GM12878 (cell line): ENCODE results near the gene TAF6L. TPM values are rescaled to one million over a fixed set of nuclear protein-coding genes. Genes with fewer than 3 reads are reported as not detected.

Experiments
- ATAC-seq: fragments of 200-7000 bp; cut with Tn5 transposase; 3 replicates; pipeline ENCODE4 v1.9.1; 2020; ENCODE audit warnings: mild to moderate bottlenecking, moderate library complexity
- BruUV-seq: library from RNA; stranded (reverse); fragments of 400-500 nt; replicated peaks from 2 replicates; lab custom pipeline; 2021; lab: Mats Ljungman, UMichigan
- CTCF ChIA-PET: fragments of 300-600 bp; sonication (Branson Sonifier 250); formaldehyde crosslinking; extraction: SDS; loops from one replicate; lab custom pipeline; 2021; ENCODE audit warnings: inconsistent platforms; lab: Yijun Ruan, JAX
- POLR2A ChIA-PET: fragments of 350-600 bp; formaldehyde crosslinking; extraction: SDS; loops from one replicate; lab custom pipeline; 2021; ENCODE audit warnings: inconsistent platforms; lab: Charles Lee
- RAD21 ChIA-PET: fragments of 300-600 bp; sonication (Branson Sonifier 250); formaldehyde crosslinking; loops from one replicate; lab custom pipeline; 2023; ENCODE audit warnings: antibody characterized with exemption; ENCODE audit not compliant: unreplicated experiment; lab: Charles Lee
- SMC1A ChIA-PET: fragments of 300-600 bp; sonication (Branson Sonifier 250); formaldehyde crosslinking; loops from one replicate; lab custom pipeline; 2023; ENCODE audit not compliant: unreplicated experiment, uncharacterized antibody; lab: Charles Lee
- DNase-seq: peaks from one replicate; pipeline ENCODE4 v3.0.0-alpha.2; 2011; ENCODE audit warnings: low read depth, low spot score
- FAIRE-seq: peaks from 3 replicates; lab custom pipeline; 2011; peaks lifted over from hg19 to GRCh38; lab: Jason Lieb, UNC
- H2AFZ ChIP-seq: 2 replicates; pipeline ENCODE4 v1.6.0; 2011; ENCODE audit warnings: low read depth, low read length, control low read depth; ENCODE audit not compliant: control insufficient read depth
- H3K27ac ChIP-seq: 2 replicates; pipeline ENCODE4 v1.5.1; 2011; ENCODE audit warnings: control low read depth; ENCODE audit not compliant: control insufficient read depth, insufficient read depth
- H3K27me3 ChIP-seq, 2 experiments: replicated peaks in 1 of 2; 2 replicates each; pipeline versions ENCODE4 v1.6.0 to v1.6.1; 2011; ENCODE audit warnings: low read length in 1 of 2; ENCODE audit not compliant: control insufficient read depth in 2 of 2, insufficient read depth in 2 of 2
- H3K36me3 ChIP-seq, 2 experiments: 2 replicates each; pipeline ENCODE4 v1.5.1; 2011; ENCODE audit warnings: low read length in 1 of 2; ENCODE audit not compliant: control insufficient read depth in 2 of 2, insufficient read depth in 2 of 2
- H3K4me1 ChIP-seq: 2 replicates; pipeline ENCODE4 v1.6.1; 2011; ENCODE audit warnings: mild to moderate bottlenecking, low read length, moderate library complexity, mixed read lengths; ENCODE audit not compliant: control insufficient read depth, insufficient read depth
- H3K4me2 ChIP-seq: 2 replicates; pipeline ENCODE4 v1.6.0; 2011; ENCODE audit warnings: control low read depth; ENCODE audit not compliant: control insufficient read depth, insufficient read depth
- H3K4me3 ChIP-seq: fragments of 200-600 bp; sonication (generic); 2 replicates; pipeline ENCODE4 v1.5.1; 2016
- H3K79me2 ChIP-seq: 2 replicates; pipeline ENCODE4 v1.6.0; 2011; ENCODE audit warnings: low read length; ENCODE audit not compliant: control insufficient read depth, insufficient read depth
- H3K9ac ChIP-seq: 2 replicates; pipeline ENCODE4 v1.8.0; 2011; ENCODE audit warnings: low read length, control low read depth, mixed read lengths; ENCODE audit not compliant: control insufficient read depth, insufficient read depth
- H3K9me3 ChIP-seq: replicated peaks from 3 replicates; pipeline ENCODE4 v1.5.1; 2011; ENCODE audit warnings: mild to moderate bottlenecking, low read length; ENCODE audit not compliant: control insufficient read depth, insufficient read depth
- H4K20me1 ChIP-seq: 2 replicates; pipeline ENCODE4 v1.6.0; 2011; ENCODE audit not compliant: control insufficient read depth, insufficient read depth
- CUX1 ChIP-seq: IDR thresholded peaks from 2 replicates; pipeline ENCODE4 v1.6.1; 2012; ENCODE audit warnings: improper control_type of control experiment, low read depth, low read length; ENCODE audit not compliant: insufficient replicate concordance
- WGBS: methylation state at CpG from one replicate; pipeline ENCODE4 v1.1.6; 2016; ENCODE audit warnings: low lambda C conversion rate; ENCODE audit not compliant: insufficient replicate concordance, insufficient coverage; ENCODE audit errors: missing lambda C conversion rate; 5-methylcytosine and 5-hydroxymethylcytosine counted together
- in situ Hi-C: fragments of 300-500 bp; cut with MboI; formaldehyde crosslinking; loops from 9 replicates; pipeline ENCODE4 v1.14.3; 2018; ENCODE audit warnings: mixed read lengths
- intact Hi-C: fragments of 100-400 bp; cut with micrococcal nuclease; formaldehyde crosslinking; loops from one replicate; pipeline ENCODE4 v1.14.2; 2022; ENCODE audit not compliant: unreplicated experiment
- polyA plus RNA-seq, 11 experiments: library from polyadenylated mRNA; depleted of rRNA in 4 of 11; unstranded in 6 of 11; stranded (reverse) in 5 of 11; fragments of >200 nt; fragmentation: Nextera tagmentation in 4 of 11; fragmentation: Illumina TruSeq in 1 of 11; extraction: Ambion mirVana in 4 of 11; extraction: Trizol in 1 of 11; gene quantifications; 1 replicate in 1 of 11; 2 replicates in 10 of 11; pipeline versions ENCODE4 v1.2.1 to v1.2.3, GENCODE V29; 2011 to 2016; ENCODE audit warnings: inconsistent platforms in 2 of 11, missing spikeins in 2 of 11, low read depth in 1 of 11
- total RNA-seq, 4 experiments: library from RNA; depleted of rRNA in 3 of 4; stranded (reverse); fragments of >200 nt in 3 of 4; fragmentation: Illumina TruSeq in 1 of 4; extraction: Trizol in 1 of 4; gene quantifications; 2 replicates each; pipeline versions ENCODE4 v1.2.1 to v1.2.3, GENCODE V29; 2013 to 2021

TAF6L gene
- total and polyA plus RNA-seq, 10 of the 15 experiments (the other 5 are each of a cell fraction or from before 2014, with no cell fraction given), result 0.15 to 35.6 (median 19.0) TPM

- Histone ChIP-seq H3K36me3 (no peaks in the 10 kb centered on the region), H3K4me3 (no peak overlapping the region), H3K27ac (no peak overlapping the region), H3K9ac (no peak overlapping the region), H4K20me1 (no peaks in the 10 kb centered on the region), H2AFZ (no peak overlapping the region), H3K9me3 (no peaks in the 10 kb centered on the region), H3K79me2 (no peaks in the 10 kb centered on the region; the same call in 1 of the 2 replicates), H3K4me1 (peaks cover 6% of the 10 kb centered on the region), H3K27me3 (no peaks in the 10 kb centered on the region), H3K4me2 (peak overlapping the region; percentile 82)
- FAIRE-seq, result no peak
- intact Hi-C loops, result no loop called here
- no peak for ATAC-seq
- ChIA-PET RAD21 (interaction anchor here (1.9 to 2.1 kb wide), 2 partner anchors 26 to 91 kb away, joined by 11 to 44 read pairs; partner anchors contain the start of genes C11orf98, CSKMT, HNRNPUL2 and TTC9C), POLR2A (interaction anchor here (1.1 to 4.6 kb wide), 11 partner anchors 9 to 96 kb away, joined by 3 to 70 read pairs (median 10); partner anchors contain the start of genes C11orf98, CSKMT, HNRNPUL2 and NXF1), CTCF (interaction anchor here (1.3 to 3.5 kb wide), 5 partner anchors 14 to 34 kb away, joined by 3 to 42 read pairs (median 11); partner anchors contain the start of genes TAF6L and TTC9C), SMC1A (interaction anchor here (3.5 kb wide), 1 partner anchor 26 kb away, joined by 27 read pairs; the partner anchor contains the start of genes HNRNPUL2 and TTC9C)
- WGBS, result 72% methylated on average over 10 of the region's 10 CpGs
- no TSS peak for BruUV-seq
- no peak for TF ChIP-seq CUX1
- in situ Hi-C loops, result no loop called here
- DNase-seq, result no peak
These were observed 16.0 kb upstream of the TAF6L start for GRCh38 chr11:62755086-62755615.
